Left ventricle myocardium superior (tissue), 1 donor: ENCODE results near the gene RBM5. TPM values are rescaled to one million over a fixed set of nuclear protein-coding genes. Genes with fewer than 3 reads are reported as not detected.

Experiments
- ATAC-seq: fragments of 200-7000 bp; cut with Tn5 transposase; one replicate; pipeline ENCODE4 v1.9.1; 2020; ENCODE audit warnings: mild to moderate bottlenecking, moderate library complexity
- DNase-seq: peaks from one replicate; pipeline ENCODE4 v3.0.0-alpha.2; 2020
- intact Hi-C: fragments of 100-400 bp; cut with micrococcal nuclease; formaldehyde crosslinking; loops from one replicate; pipeline ENCODE4 v1.11.0; 2022
- total RNA-seq: library from RNA; stranded (reverse); fragmentation: NEBNext Ultra II Directional; extraction: Animal tissue kit (Norgen Biotek cat#: 25700); gene quantifications from one replicate; pipeline ENCODE4 v1.2.1, GENCODE V29; 2021
- donor health status: DM: no; HTN: yes; CAD: no; lungs with severe emphysema.

RBM5 gene
- total RNA-seq, 1 donor from 2014 or later = 73.8 TPM

DNA sequence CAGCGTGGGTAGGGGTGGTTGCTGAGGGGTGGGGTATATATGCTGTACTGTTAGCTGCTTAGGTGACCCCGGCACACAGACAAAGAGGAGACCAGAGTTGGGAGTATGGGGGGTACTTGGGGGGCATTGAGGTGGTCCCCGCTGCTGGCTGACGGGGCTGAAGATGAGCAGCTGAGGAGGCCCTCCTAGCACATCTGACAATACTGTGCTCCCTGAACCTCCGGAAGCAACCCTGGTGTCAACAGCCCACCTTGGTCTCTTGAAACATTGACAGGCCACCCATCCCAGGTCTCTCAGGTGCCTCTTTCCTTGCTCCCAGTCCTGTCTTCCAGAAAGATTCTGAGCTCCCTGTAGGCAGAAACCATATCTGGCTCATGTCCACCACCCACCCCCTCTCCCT is 47.2 kb downstream of the RBM5 start:
- no peak for DNase-seq
- intact Hi-C loops = no loop called here
- no peak for ATAC-seq

DNA sequence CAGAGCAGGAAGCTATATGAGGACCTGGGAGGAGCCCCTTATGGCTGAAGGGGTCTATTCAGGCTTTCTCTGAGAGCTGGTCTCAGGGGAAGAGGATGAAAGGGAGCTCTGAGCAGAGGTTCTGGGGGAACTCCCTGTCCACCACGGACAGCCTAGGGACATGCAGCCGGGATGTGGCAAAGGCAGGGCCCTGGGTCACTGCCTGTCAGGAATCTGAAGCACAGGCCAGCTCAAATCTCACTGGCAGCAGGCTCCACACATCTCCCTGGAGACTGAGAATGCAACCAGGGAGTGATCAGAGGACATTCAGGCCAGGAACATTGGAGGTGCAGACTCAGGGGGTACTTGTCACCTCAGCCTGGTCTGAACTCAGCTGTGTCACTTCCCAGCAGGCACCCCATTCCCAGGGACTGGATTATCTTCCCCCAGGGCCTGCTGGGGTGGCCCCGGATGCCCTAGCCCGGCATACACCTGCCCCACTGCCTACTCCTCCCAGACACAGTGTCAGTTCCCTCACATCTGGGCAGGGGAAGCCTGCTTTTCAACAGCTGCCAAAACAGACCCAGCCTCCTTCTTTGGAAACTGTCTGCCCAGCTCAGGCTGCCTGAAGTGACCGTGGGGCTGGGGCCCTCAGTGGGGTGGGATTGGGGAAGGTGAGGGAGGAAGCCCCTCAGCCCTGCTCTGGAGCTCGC is 48.1 kb downstream of the RBM5 start:
- ATAC-seq (peak; percentile 71), DNase-seq (peak; percentile 42)
- intact Hi-C loops = no loop called here

DNA sequence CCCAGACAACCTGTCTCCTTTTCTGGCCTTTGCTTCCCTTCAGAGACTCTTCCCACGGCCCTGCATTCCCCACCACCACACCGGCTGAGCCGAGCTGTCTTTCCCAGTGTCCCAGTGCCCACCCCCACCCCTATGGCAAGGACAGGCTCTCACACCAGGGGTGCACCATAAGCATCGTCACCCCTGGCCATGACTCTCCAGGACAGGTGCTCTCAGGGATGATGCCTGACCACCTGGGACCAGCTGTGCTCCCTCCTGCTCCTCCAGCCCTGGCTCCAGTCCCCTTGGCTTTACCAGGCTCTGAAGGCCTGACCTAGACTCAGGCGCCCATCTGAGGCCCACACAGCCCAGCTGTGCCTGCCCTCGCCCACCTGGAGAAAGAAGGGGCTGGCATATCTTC is 48.8 kb downstream of the RBM5 start:
- no peak for ATAC-seq
- intact Hi-C loops = no loop called here
- no peak for DNase-seq

DNA sequence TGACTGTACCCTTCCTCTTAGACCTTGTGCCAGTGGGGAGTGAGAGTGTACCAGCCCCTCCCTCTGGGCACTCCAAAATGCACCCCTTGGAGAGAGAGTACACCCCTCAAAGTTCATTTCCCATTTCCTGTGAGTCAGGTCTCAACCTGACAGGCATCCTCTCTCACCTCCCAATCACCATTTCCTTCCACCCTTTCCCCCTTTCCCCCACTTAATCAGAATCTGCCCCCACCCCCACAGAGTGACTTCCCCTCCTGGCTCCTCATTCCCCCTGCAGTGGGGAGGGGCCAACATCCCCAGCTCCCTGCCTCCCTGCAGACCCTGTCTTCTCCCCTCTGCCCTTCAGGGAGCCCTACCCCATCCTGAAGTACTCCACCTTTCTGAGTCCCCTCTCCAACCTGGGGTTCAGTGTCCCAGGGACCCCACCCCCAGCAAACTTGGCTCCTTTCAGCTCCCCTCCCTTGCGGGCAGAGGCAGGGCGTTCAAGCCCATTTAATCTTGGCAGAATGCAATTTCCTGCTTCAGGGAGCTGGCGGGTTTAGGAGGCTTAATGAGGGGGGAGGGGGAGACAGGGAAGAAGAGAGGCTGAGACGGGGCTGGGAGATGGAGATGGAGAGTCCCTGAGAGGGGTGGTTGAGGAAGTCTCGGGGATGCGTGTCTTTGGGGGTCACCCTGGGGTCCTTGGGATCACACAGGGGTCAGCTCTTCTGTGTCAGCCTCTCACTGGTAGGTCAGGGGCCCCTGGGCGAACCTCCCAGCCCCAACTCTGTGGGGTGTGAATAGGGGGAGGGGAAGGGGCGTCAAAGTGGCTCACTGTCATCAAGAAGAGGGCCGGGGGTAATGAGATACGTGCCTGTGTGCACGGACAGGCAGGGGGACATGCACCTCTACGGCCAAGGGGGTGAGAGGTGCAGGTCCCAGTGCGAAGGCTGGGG is 49.8 kb downstream of the RBM5 start:
- intact Hi-C loops = no loop called here
- DNase-seq = no peak
- no peak for ATAC-seq

DNA sequence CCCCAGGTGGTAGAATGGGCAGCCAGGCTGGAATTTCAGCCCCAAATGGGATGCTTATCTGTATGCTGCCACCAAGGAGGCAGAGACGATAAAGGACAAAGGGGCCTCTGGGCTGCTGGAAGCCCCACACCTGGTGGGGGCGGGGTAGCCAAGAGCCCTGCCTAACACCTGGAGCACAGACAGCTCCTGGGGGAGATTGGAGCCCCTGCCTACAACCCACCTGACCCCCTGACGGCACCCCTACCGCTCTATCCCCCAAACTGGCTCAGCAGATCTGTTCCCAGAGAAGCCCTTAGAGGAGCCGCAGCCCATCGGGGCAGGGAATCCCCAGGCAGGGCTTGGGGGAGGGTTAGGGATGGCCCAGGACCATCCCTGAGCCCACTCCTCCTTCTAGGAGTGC is 50.6 kb downstream of the RBM5 start:
- ATAC-seq (no peak), DNase-seq (no peak)
- intact Hi-C loops = no loop called here

DNA sequence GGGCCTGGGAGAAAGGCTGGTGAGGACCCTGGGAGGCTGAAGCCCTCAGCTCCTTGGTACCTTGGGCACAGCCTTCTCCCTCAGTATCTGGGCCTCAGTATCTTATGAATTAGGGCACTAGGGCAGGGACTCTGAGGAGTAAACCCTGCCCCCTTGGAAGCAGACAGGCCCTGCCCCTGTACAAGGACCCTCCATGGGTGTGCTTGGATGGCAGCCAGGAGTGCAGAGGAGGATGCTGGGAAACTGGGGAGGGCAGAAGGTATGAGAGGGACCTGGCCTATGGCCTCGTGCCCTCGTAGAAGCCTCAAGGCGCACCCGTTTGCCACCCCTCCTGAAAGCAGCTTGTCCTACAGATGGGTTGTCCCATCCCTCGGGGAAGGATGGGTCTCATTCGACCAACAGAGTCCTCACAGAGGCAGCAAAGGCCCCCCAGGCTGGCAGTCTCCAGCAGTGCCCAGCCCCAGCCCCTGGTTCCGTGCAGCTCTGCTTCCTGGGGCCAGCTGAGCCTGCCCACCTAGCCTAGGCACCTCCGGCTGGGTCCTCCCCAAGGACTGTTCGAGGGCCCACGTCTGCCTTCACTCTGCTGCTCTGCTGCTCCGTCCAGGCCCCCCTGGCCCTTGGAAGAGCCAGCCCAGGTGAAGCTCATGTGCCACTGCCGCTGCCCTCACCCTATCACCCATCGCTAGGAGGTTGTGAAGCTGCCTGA is 51.2 kb downstream of the RBM5 start:
- ATAC-seq (no peak), DNase-seq (no peak)
- intact Hi-C loops = no loop called here

DNA sequence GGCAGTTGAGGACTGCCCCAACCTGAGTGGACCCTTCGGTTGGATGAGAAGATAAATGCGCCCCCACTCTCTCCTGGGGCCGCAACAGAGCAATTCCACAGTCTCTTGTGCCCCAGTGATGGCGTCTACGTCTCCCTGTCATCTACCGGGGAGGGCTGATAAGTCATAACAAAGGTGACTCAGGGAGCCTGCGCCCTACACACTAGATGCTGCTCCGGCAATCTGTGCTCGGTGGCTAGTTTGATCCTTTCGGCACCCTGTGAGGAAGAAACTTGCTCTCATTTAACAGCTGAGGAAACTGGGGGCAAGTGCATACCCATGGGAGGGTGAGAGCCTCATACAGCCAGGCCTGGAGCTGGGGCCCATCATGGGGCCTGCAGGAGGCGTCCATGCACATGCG is 52.3 kb downstream of the RBM5 start:
- DNase-seq (no peak), ATAC-seq (no peak)
- intact Hi-C loops = no loop called here

DNA sequence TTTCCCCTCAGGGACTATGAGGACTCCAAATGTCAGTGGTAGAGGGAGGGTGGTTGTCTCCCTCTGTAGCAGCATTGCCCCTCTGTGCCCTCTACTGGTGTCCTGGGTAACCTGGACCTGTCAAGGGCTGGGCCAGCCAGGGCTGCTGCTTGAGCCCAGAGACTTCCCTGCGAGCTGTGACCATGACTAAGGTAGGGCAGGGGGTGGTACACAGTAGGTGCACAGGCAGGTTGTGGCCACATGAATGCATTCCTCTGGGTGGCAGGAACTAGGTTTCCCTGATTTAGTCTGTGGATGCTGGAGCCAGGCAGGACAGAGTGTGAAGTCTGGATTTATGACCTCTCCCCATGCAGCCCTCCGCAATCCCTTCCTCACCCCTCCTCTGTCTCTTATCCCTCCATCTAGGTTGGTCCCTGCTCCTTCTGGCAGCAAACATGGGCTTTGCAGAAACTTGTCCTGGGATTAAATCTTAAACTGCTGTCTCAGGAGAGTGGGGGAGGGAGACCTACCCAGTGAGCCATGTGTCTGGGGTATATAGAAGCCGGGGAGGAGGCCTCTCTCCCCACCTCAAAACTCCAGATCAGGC is 57.7 kb downstream of the RBM5 start:
- intact Hi-C loops = no loop called here
- ATAC-seq (no peak), DNase-seq (no peak)

DNA sequence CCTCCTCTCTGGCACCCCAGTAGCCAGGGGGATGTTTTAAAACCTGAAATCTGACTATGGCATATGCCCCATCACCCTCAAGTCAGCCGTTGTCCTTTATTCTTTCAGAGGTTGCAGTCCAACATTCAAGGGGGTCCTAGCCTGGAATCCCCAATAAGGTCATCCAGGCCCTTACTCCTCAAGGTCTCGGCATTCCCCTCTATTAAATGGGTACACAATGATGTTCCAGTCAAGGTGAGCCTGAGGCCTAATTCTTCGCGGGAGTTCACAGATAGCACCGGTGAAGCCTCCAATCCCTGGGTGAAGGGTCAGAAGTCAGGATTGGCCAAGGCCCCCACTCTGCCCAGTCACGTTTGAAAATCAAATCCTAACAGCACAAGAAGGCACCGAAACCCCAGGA is 58.3 kb downstream of the RBM5 start:
- no peak for ATAC-seq
- intact Hi-C loops = no loop called here

DNA sequence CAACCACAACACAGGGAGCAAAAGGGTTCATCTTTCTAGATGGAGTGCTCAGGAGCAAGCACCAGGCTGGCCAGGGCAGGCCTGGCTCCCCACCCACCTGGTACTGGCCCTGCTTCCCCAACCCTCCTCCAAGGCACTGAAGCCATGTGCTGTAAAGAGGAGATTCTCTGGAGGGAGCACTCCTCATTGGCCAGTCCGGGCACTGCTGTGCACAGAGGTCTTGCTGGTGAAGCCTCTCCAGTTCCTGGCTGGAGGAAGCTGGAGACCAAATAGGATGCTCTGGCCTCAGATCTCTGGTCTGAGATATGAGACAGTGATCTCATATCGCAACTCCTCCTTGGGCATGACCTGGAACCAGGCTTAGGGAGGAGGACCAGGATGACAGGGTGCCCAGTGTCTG is 58.7 kb downstream of the RBM5 start:
- no peak for DNase-seq
- intact Hi-C loops = no loop called here
- no peak for ATAC-seq

More for the DNA sequence above, 58.3 kb downstream of the RBM5 start:
- DNase-seq = no peak

DNA sequence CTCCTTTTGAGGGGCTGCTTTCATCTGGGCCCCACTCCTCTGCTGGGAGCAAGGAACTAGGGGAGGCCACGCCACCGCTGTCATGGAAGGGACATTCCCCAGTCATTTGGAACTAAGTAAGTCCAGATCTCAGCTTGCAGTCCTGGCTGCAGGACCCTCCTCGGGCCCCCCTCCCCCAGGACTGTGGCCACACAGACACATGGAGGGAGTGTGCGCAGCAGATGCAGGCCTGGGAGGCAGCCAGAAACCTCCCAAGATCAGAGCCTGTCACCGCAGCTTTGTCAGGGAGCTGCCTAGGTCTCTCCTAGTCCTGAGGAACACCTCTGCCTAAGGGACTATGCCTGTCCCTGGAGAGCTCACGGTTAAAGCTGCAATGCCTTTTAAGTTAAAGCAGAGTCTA is 59.1 kb downstream of the RBM5 start:
- intact Hi-C loops = no loop called here
- ATAC-seq = no peak

DNA sequence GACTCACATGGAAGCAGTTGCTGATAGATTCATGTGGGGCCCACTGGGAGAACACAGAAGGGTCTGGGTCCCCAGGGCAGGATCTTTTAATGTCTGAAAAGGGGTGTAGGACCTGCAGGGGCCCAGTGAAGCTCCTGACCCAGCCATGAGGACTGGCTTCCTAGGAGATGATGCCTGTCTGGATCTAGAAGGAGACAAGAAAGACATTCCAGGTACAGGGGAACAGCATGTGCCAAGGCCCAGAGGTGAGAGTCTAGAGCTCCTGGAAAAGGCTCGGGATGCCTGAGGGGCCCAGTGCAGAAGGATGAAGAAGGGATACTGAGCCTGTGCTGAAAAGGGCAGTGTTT is 61.7 kb downstream of the RBM5 start:
- intact Hi-C loops = no loop called here
- ATAC-seq (no peak), DNase-seq (no peak)

More for the DNA sequence above, 59.1 kb downstream of the RBM5 start:
- DNase-seq = no peak

DNA sequence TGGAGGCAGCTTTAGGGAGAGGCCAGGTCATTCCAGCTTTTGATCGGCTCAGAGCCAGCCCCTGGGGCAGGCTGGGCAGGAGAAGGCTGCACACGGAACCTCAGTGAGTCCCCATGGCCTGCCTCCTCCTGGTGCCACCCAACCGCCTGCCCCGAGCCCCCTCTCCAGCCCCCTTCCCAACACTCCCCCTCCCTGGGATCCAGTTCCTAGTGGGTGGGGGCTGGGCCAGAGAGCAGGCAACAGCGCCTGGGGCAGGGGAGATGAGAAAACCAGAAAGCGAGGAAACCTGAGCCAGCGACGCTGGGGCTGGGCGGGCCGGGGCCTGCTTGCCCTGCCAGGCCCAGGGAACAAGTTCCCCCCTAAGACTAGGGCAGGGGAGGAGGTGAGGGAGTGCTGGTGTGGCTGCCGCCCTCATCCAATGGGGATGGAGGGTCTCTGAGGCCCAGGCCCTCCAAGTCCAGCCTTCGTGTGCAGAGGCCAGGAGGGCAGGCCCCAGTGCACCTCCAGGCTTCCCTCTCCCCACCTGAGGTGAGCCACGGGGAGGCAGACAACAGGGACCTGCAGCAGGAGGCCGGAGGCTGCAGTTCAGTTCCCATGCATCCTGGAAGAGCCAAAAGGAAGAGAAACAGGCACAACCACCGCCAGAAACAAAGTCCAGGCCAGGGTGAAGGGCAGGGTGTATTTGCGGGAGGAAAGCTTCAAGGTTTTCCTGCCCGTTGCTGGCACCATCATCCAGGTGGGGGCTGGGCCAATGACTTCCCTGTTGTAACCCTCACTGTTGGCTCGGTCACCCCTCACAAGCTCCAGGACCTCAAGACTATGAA is 62.4 kb downstream of the RBM5 start:
- ATAC-seq = no peak
- intact Hi-C loops = no loop called here
- no peak for DNase-seq

DNA sequence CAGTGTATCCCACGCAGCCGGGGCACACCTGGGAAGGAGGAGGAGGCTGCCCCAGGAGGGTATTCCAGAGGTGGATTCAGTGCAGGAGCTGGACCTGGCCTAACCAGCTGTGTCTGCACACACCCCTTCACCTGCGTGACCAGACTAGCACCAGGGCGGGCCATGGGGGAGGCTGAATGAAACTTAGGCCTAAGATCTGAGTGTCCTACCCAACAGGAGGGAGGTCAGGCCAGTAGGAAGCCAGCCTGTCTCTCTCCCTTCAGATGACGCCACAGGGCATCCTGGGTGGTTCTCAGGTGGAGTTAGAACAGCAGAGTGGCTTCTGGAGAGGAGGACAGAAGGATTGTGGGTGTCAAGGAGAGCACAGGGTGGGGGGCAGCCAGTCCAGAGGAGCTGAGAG is 63.0 kb downstream of the RBM5 start:
- DNase-seq (no peak), ATAC-seq (no peak)
- intact Hi-C loops = no loop called here

DNA sequence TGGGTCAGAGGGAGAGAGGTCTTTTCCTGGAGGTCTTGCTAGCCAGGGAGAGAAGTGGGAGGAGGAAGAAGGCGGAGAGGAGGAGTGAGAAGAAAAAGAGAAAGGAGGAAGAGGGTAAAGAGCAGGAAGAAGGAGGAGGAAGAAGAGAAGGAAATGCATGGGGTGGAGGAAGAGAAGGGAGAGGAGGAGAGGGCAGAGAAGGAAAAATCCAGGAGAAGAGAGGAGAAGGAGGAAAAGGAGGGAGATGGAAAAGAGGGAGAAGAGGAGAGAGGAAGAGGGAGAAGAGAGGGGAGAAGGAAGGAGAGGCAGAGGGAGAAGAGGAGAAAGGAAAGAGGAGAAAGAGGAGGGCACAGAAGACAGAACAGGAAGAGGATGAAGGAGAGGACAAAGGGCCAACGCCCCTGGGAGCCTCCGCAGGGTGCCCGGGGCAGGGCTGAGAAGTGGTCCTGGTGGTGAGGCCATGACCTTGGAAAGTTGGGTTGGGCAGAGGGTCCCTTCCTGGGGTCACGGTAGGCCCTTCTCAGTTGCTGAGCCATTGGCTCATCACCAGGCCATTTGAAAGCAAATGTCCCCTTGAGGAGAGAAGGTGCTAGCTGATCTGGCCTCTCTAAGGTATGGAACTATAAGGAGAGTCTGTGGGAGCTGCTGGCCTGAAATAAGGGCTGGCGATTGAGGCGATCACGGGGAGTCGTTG is 65.2 kb downstream of the RBM5 start:
- DNase-seq (no peak), ATAC-seq (no peak)
- intact Hi-C loops = loop anchor here (1.0 kb wide), 1 partner anchor 17 kb away; no protein-coding TSS in a partner anchor

DNA sequence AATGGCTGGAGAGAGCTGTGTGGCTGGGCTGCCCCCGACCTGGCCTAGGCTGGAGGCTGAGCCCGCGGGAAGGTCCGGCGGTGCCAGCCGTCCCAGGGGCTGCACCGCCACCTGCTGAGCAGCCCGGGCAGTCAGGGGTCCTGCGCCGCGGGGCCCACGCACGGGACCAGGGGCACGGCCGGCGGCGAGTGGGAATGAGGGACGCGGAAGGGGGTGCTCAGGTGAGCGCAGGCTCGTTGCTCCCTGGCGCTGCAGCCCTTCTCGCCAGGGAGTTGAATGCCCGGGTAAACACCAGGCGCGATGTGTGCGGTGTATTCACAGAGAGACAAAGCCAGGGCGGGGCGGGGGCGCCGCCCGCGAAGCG is 65.7 kb downstream of the RBM5 start:
- intact Hi-C loops = loop anchor here (1.0 kb wide), 1 partner anchor 17 kb away; no protein-coding TSS in a partner anchor
- DNase-seq = no peak
- ATAC-seq = peak; percentile 59

DNA sequence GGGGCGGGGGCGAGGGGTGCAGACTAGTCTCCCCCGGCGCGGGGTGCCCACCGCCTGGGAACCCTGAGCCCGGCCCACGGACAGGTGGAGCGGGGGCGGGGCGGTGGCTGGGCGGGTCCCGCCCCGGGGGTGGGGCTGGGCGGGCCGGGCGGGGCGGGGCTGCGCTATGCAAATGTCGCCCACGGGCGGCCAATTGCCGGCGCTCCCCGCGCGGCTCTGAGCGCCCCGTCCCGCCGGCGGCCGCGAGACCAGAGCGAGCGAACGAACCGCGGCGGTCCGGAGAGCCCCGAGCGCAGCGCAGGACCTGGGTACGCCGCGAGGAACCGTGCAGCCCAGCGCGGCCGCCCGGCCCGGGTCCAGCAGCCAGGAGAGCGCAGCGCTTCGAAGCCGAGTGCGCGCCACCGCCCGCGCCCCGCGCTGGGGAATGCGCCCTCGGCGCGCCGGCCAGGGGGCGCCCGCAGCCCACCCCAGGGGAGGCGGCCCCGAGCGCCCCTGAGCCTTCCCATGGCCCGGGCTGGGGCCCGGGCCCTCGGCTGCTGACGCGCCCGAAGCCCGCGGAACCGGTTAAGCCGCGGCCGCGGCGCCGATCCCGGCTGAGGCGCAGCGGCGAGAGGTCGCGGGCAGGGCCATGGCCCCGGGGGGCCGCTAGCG is 66.2 kb downstream of the RBM5 start, which contains the start of gene SEMA3F:
TSS of gene SEMA3F (plus strand) at position 485 of the 651 bp plus-strand sequence. CDS start 4,299 bp downstream, outside the sequence.
- intact Hi-C loops = loop anchor here (1.0 kb wide), 1 partner anchor 16 kb away; no protein-coding TSS in a partner anchor
- peak; percentile 92 for ATAC-seq
- DNase-seq = peak; percentile 83

DNA sequence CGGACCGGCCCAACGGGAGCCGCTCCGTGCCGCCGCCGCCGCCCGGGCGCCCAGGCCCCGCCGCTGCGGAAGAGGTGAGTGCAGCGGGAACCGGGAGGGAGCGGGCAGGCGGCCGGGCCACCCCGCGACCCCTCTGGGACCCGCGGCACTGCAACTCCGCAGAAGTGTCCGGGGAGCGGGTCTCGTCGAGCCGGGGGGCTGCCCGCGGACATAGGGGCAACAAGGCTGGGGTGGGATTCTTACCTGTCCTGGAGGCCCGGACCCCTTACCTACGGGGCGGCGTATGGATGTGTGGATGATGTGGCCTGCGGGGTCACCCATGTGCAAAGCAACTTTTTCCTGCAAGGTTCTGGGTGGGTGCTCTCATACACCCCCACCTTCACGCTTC is 66.8 kb downstream of the RBM5 start:
- DNase-seq (no peak), ATAC-seq (peak; percentile 4)
- intact Hi-C loops = no loop called here
